Activated naive CD8-positive, alpha-beta T cell treated with anti-CD3 and anti-CD28 coated beads, Interleukin-2, amount 10 ng/mL, durations not matched to agents 7 days and 5 days (primary cell): ENCODE measurements around the gene GPS2. TPM values are rescaled to one million over a fixed set of nuclear protein-coding genes. Genes with fewer than 3 reads are reported as not detected.

ENCODE experiments used
- ATAC-seq: fragments of 150-1000 bp; cut with Tn5 transposase; one replicate; pipeline ENCODE4 v1.10.0; 2021; ENCODE audit warnings: low read depth, moderate library complexity
- POLR2A ChIA-PET: fragments of 350-600 bp; sonication (Branson Sonifier 250); formaldehyde crosslinking; loops from one replicate; lab custom pipeline; 2021; ENCODE audit warnings: antibody characterized with exemption; lab: Charles Lee
- DNase-seq: peaks from one replicate; pipeline ENCODE4 v3.0.0; 2021
- H3K27ac Mint-ChIP-seq: one replicate; pipeline ENCODE4 v1.8.0; 2022; ENCODE audit warnings: mild to moderate bottlenecking, mixed read lengths
- H3K27me3 Mint-ChIP-seq: one replicate; pipeline ENCODE4 v1.8.0; 2022; ENCODE audit warnings: mild to moderate bottlenecking, moderate library complexity, mixed read lengths
- H3K36me3 Mint-ChIP-seq: one replicate; pipeline ENCODE4 v1.8.0; 2021; ENCODE audit warnings: mild to moderate bottlenecking, mixed read lengths
- H3K4me1 Mint-ChIP-seq: one replicate; pipeline ENCODE4 v1.8.0; 2021; ENCODE audit warnings: mixed read lengths
- H3K4me3 Mint-ChIP-seq: one replicate; pipeline ENCODE4 v1.8.0; 2022; ENCODE audit warnings: mild to moderate bottlenecking, moderate library complexity, mixed read lengths
- H3K9me3 Mint-ChIP-seq: one replicate; pipeline ENCODE4 v1.8.0; 2021; ENCODE audit warnings: mixed read lengths
- total RNA-seq, 2 experiments: library from RNA; stranded (reverse); gene quantifications; one replicate each; pipeline ENCODE4 v1.2.3, GENCODE V29; 2021

The GPS2 gene
- total RNA-seq, 2 experiments from 2014 or later: 97.1 to 98.5 TPM

DNA sequence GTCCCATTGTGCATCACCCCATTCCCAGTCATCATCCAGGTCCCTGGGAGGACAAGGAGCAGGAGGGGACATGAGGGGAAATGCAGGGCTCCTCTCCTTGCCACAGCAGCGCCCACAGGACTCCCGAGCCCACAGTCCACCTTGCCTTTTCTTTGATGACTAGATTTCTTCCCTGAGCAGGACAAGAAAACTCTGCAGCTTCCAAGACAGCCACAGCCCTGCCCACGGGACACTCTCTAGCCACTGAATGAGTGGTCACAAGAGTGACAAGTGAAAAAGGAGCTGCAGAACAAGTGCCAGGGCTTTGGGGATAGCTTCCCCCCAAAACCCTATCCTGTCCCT is 9.2 kb upstream of the GPS2 start:
- DNase-seq (no peak), ATAC-seq (no peak)
- Mint-ChIP-seq H3K27me3 (no peaks in the 10 kb centered on the region), H3K4me3 (no peak overlapping the region), H3K27ac (no peak overlapping the region), H3K9me3 (no peaks in the 10 kb centered on the region), H3K4me1 (peaks cover 13% of the 10 kb centered on the region), H3K36me3 (peaks cover 4% of the 10 kb centered on the region)
- POLR2A ChIA-PET: interaction anchor here (1.3 to 2.6 kb wide), 3 partner anchors 12 to 27 kb away, joined by 7 to 21 read pairs (median 12); partner anchors contain the start of gene ACAP1

DNA sequence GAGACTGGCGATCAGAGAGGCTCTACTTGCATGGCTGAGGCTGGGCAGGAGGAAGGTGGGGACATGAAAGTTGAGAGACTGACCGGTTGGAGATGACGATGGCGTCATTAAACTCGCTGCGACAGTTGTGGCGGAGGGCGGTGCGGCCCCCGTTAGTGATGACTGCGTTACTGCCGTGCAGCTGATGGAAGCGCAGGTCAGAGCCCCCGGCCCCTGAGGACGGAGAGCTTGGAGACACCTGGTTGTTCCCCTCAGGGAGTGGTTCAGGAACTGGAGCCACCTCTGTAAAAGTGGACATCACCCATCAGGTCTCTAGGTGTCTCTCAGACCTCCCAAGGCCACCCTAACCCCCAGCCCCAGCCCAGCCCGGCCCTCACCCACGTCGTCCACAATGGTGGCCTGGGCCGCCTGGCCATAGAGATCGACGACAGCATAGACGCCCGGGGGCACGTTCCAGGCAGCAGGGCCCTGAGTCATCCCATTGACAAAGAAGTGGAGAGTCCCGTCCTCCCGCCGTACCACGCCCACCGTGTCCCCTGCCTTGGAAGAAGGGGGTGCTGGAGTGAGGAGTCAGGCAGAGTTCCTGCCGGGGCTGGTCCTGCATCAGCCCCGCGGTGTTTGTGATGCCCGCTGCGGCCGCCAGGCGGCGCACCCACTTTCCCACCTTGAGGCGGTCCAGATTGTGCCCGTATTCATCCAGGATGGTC is 8.7 kb upstream of the GPS2 start:
- Mint-ChIP-seq H3K27me3 (no peaks in the 10 kb centered on the region), H3K4me3 (no peak overlapping the region), H3K27ac (peak overlapping the region; percentile 21), H3K4me1 (peaks cover 13% of the 10 kb centered on the region), H3K9me3 (no peaks in the 10 kb centered on the region), H3K36me3 (peaks cover 4% of the 10 kb centered on the region)
- DNase-seq (peak; percentile 82), ATAC-seq (peak; percentile 55)
- POLR2A ChIA-PET: interaction anchor here (1.3 to 2.6 kb wide), 4 partner anchors 13 to 27 kb away, joined by 5 to 21 read pairs (median 10); partner anchors contain the start of gene ACAP1

DNA sequence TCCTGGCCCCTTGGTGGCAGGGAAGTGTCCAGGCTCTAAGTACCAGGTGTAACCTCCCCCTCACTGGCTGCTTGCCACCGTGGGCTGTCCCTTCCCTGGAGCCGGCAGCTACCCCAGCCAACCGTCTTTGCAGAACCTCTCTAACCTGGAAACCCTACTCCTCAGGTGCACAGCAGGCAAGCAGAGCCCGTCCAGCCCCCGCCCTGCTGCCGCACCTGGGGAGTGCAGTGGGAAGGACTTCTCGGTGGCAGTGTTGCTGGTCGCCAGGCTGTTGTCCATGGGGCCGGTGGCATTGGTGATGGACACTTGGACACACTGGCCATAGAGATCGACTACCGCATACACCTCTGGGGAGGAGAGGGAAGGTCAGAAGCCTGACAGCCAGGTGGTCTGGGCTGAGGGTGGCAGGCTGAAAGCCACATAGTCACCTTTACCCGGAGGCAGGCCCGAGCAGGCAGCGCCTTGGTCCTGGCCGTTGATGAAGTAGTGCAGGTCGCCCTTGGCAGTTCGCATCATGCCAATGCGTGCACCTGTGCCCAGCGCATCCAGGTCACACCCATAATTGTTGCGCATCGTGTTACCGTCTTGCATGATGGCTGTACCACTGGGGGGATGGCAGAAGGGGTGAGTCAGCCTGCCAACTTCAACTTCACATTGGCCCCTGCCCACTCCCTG is 7.5 kb upstream of the GPS2 start:
- H3K36me3 Mint-ChIP-seq: peaks cover 4% of the 10 kb centered on the region
- H3K4me1 Mint-ChIP-seq: peaks cover 4% of the 10 kb centered on the region
- no peak overlapping the region for H3K27ac Mint-ChIP-seq
- ATAC-seq (no peak), DNase-seq (no peak)
- H3K27me3 Mint-ChIP-seq: no peaks in the 10 kb centered on the region
- H3K9me3 Mint-ChIP-seq: no peaks in the 10 kb centered on the region
- no peak overlapping the region for H3K4me3 Mint-ChIP-seq
- POLR2A ChIA-PET: interaction anchor here (0.6 to 2.6 kb wide), 4 partner anchors 14 to 28 kb away, joined by 3 to 21 read pairs (median 4); partner anchors contain the start of gene ACAP1

DNA sequence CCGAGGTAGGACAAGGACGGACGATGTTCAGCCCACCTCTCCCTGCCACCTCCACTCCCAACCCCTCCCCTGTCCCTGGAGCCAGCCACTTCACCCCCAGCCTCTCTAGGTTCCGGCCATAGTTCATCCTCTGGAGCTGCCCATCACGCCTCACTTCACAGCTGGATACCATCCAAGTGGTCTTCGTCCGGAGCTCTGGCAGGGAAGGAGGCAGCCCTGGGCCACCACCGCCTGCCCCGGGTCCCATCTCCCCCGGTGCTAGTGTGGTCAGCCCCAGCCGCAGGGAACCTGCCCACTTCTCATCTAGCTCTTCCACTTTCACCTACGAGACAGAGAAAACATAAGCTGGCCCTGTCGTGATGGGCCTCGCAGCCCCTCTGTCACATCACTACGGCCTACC is 6.3 kb upstream of the GPS2 start:
- H3K27ac Mint-ChIP-seq: peak overlapping the region; percentile 21

DNA sequence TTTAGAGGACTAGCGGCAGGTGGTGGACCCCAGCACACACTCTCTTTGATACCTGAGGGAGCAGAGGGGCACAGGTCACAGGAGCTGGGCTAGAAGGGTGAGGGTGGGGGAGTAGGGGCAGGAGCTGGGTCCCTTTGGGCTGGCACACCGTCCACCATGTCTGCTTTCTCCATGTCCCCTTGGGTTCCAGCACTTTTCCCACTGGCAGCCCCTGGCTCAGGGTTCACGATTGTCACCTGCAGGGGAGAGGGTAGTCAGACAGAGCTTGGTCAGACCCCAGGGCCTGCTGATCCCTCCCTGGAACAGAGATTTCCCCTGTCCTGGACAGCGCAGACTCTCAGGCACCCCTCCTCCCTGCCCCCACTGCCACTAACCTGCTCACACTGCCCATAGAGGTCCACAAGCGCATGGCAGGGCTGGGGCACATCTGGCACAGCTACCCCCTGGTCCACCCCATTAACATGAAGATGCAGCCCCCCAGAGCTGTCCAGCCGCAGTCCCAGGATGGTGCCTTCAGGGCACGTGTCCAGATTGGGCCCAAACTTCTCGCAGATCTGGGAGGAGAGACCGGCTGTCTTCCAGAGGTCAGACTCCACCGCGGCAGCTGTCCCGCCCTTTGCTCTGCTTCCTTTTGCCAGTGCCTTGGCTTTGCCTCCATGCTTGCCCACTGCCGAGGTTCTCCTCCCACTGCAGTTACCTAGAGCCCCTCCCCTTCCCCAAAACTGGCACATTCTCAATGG is 3.1 kb upstream of the GPS2 start:
- POLR2A ChIA-PET: interaction anchor here (1.1 to 1.5 kb wide), 2 partner anchors 11 to 18 kb away, joined by 3 to 6 read pairs; partner anchors contain the start of genes ACAP1 and NEURL4
- Mint-ChIP-seq H3K27ac (no peak overlapping the region), H3K27me3 (no peaks in the 10 kb centered on the region), H3K4me1 (peaks cover 10% of the 10 kb centered on the region), H3K4me3 (no peak overlapping the region), H3K36me3 (peaks cover 6% of the 10 kb centered on the region), H3K9me3 (no peaks in the 10 kb centered on the region)
- DNase-seq: no peak
- ATAC-seq: no peak

More for the DNA sequence above, 6.3 kb upstream of the GPS2 start:
- ATAC-seq (no peak), DNase-seq (no peak)
- Mint-ChIP-seq H3K4me1 (peaks cover 4% of the 10 kb centered on the region), H3K27me3 (no peaks in the 10 kb centered on the region), H3K4me3 (no peak overlapping the region), H3K9me3 (no peaks in the 10 kb centered on the region), H3K36me3 (peaks cover 6% of the 10 kb centered on the region)
- POLR2A ChIA-PET: interaction anchor here (0.6 to 2.5 kb wide), 3 partner anchors 8 to 41 kb away, joined by 4 to 10 read pairs (median 6); partner anchors contain the start of genes ACAP1 and NEURL4

DNA sequence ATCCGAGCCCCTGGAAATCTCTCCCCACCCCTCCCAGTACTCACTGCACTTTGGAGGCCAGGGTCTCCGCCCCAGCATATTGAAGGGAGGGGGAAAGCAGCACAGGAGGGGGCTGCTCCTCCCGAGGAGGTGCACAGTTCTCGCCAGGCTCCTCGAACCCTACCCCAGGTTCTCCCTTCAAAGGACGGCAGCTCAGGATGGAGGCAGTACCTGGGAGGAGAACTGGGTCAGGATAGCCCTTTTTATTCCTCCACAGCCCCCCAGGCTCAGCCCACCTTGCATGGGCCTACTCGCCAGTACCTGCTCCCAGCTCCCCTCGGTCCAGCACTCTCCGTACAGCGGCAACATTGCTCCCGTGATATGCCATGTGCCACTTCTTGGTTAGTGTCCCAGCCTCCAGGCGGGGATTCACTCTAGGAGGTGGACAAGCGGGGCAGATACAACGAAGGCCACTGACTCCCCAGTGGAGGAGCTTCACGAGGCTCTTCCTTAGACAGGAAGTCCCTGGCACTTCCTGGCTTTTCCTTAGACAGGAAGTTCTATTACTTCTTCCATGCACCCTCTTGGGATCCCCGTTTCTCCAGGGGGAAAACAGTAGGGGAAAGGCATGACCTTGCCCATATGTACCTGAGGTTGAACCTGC is 2.1 kb upstream of the GPS2 start:
- Mint-ChIP-seq H3K27ac (no peak overlapping the region), H3K9me3 (no peaks in the 10 kb centered on the region), H3K4me3 (peak overlapping the region; percentile 30), H3K36me3 (peaks cover 14% of the 10 kb centered on the region), H3K4me1 (peaks cover 16% of the 10 kb centered on the region), H3K27me3 (no peaks in the 10 kb centered on the region)
- ATAC-seq (no peak), DNase-seq (no peak)
- POLR2A ChIA-PET: interaction anchor here (1.1 to 5.1 kb wide), 3 partner anchors 12 to 19 kb away, joined by 3 to 51 read pairs (median 6); partner anchors contain the start of genes ACAP1 and NEURL4

DNA sequence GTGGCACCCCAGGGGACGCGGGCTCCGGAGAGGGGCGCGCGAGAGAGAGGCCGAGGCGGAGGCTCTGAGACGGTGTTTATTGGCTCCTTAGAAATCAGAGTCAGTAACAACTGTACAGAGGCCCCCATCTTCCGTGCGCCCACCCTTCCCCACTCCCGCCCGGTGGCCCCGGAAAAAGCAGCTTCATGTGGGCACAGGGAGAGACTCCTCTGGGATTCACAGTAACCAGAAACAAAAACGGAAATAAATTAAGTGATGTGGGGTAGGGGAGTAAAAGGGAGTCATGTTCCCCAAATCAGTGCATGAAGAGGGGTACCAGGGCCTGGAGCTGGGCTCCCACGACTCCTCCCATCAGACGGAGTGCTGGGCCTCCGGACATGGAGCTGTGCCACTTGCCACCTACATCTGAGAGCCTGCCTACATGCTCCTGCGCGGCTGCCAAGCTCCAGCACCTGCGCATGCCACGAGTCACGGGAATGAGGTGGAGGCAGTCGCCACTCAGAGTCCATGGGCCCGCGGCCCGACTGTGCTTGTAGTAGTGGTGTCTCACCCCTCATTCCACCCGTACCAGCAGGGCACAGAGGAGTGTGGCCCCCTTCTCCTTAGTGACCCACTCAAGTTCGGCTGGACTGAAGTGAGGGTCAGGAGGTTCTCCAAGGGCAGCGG is 543 bp upstream of the GPS2 start:
- H3K27me3 Mint-ChIP-seq: no peaks in the 10 kb centered on the region
- H3K27ac Mint-ChIP-seq: peak overlapping the region; percentile 95
- H3K4me3 Mint-ChIP-seq: peak overlapping the region; percentile 93
- peaks cover 18% of the 10 kb centered on the region for H3K36me3 Mint-ChIP-seq
- no peak for DNase-seq
- H3K4me1 Mint-ChIP-seq: peaks cover 23% of the 10 kb centered on the region
- POLR2A ChIA-PET: interaction anchor here (0.6 to 5.1 kb wide), 8 partner anchors 11 to 232 kb away, joined by 3 to 51 read pairs (median 6); partner anchors contain the start of genes ACAP1, NEURL4 and POLR2A
- ATAC-seq: no peak
- H3K9me3 Mint-ChIP-seq: no peaks in the 10 kb centered on the region

DNA sequence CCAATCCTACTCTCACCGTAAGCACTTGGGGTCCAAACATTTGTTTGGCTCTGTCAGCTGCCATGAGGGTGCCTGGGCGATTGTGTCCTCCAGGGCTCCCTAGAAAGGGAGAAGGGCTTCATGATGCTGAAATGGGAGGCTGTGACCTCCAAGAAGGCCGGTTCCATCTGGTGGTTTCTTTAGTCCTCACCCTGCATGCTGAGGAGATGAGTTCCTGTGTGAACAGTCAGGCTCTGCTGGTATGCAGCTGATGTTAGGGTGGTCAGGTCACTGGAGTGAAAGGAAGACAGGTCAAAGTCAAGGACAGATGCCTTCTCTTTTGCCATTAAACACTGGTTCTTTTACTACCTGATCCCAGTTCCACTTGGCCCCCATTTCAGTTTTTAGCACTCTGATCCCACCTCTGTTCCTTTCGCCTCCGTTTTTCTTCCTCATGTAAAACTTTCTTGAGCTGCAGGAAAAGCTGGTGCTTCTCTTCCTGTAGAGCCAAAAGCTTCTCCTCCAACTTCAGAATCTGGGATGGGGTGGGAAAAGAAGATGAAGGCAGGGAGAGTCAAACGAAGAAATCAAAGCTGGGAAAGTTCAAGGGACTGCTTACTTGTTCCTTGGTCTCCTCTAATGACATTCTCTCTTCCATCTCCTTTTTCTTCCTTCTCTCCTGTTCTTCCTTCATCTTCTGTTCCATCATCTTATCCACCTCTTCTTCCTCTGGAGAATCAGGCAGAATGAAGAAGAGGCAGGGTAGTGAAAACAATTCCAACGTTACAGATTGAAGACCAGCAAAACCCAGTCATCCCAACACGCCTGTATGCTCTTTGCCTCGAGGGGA is 1.1 kb downstream of the GPS2 start:
- H3K36me3 Mint-ChIP-seq: peaks cover 30% of the 10 kb centered on the region
- H3K9me3 Mint-ChIP-seq: no peaks in the 10 kb centered on the region
- ATAC-seq (no peak), DNase-seq (no peak)
- POLR2A ChIA-PET: interaction anchor here (0.5 to 5.1 kb wide), 15 partner anchors 10 to 279 kb away, joined by 3 to 51 read pairs (median 5); partner anchors contain the start of genes ACAP1, NEURL4, POLR2A and SLC16A13
- H3K4me1 Mint-ChIP-seq: peaks cover 39% of the 10 kb centered on the region
- H3K27me3 Mint-ChIP-seq: no peaks in the 10 kb centered on the region
- peak overlapping the region; percentile 86 for H3K4me3 Mint-ChIP-seq
- peak overlapping the region; percentile 71 for H3K27ac Mint-ChIP-seq

DNA sequence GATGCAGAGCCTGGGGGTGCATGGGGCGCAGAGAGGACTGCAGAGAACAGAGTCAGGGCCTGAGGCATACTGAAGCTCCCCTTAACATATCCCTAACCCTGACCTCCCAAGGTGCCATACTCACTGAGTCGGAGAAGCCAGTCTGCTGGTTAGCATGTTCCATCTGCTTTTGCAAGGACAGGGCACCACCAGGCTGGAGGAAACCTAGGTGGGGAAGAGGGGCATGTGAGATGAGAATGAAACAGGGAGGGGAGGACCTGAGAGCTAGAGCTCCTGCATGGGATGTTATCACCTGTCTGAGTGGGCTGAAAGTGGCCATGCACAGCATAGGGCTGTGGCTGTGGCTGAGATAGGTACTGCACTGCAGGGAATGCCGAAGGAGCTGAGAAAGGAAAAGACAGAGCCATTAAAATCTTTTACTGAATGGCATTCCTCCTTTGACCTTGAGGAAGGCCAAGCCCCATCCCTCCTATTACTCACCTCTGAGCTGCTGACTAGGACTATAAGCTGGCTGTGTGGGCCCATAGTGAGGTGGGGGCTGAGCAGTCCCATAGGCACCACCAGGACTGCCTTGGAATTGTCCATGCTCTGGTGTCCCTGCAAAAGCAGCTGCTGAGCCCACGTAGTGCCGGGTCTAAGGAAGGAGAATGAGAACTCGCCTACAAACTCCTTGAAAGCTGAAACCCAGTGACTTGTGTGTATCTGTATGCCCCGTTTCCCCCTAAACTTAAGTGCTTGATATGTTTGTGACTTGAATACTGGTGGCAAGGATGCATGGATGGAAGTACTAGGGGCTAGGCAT is 1.9 kb downstream of the GPS2 start:
- H3K4me3 Mint-ChIP-seq: peak overlapping the region; percentile 86
- no peak for ATAC-seq
- peaks cover 30% of the 10 kb centered on the region for H3K36me3 Mint-ChIP-seq
- POLR2A ChIA-PET: interaction anchor here (0.5 to 5.1 kb wide), 12 partner anchors 9 to 278 kb away, joined by 3 to 51 read pairs (median 7); partner anchors contain the start of genes ACAP1, GABARAP, NEURL4 and POLR2A
- no peak for DNase-seq
- no peaks in the 10 kb centered on the region for H3K27me3 Mint-ChIP-seq
- peak overlapping the region; percentile 73 for H3K27ac Mint-ChIP-seq
- peaks cover 42% of the 10 kb centered on the region for H3K4me1 Mint-ChIP-seq
- H3K9me3 Mint-ChIP-seq: no peaks in the 10 kb centered on the region

DNA sequence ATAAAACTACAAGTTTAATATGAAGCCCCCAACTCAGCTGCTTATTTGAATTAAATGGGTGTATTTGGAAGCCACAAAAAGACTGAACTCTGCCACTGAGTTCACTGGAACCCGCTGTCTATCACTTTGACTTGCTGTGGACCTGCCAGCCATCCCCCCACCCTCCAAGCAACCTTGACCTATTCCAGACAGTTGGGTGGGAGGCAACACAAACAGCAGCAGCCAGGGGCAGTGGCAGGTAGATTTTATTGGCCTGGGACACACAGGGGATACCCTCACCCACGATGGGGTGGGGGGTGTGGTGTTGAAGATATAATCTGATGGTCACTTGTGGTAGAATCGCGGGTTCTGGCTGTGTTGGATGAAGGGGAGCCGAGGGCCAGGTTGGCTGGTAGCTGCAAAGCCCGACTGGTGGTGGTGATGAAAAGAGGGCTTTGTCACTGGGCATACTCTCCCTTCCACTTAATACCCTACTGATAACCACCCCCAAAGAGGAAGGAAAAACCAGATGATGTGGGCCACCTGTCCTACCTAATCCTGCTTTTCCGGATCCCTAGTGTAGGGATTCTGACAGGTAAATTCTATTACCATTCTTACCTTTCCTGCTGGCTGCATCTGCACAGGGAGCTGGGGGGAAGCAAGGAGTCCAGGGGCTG is 2.6 kb downstream of the GPS2 start:
- H3K4me3 Mint-ChIP-seq: peak overlapping the region; percentile 57
- peaks cover 30% of the 10 kb centered on the region for H3K36me3 Mint-ChIP-seq

More for the DNA sequence above, 2.6 kb downstream of the GPS2 start:
- Mint-ChIP-seq H3K27ac (peak overlapping the region; percentile 73), H3K9me3 (no peaks in the 10 kb centered on the region), H3K27me3 (no peaks in the 10 kb centered on the region), H3K4me1 (peaks cover 42% of the 10 kb centered on the region)
- no peak for ATAC-seq
- POLR2A ChIA-PET: interaction anchor here (1.0 to 5.1 kb wide), 7 partner anchors 17 to 70 kb away, joined by 3 to 51 read pairs (median 7); partner anchors contain the start of genes ACAP1, GABARAP, NEURL4 and SLC2A4
- no peak for DNase-seq
